K562 (cell line): ENCODE data around the gene POLE2. TPM values are rescaled to one million over a fixed set of nuclear protein-coding genes. Genes with fewer than 3 reads are reported as not detected.

Source experiments
- CBX3 ChIP-seq, 2 experiments: IDR thresholded peaks; 1 replicate in 1 of 2; 2 replicates in 1 of 2; pipeline ENCODE4 v1.6.1; 2012; ENCODE audit warnings: inconsistent platforms in 2 of 2, low read length in 2 of 2, borderline replicate concordance in 1 of 2, control low read depth in 1 of 2
- GATAD2A ChIP-seq: fragments of 450-650 bp; IDR thresholded peaks from 2 replicates; pipeline ENCODE4 v1.6.1; 2017
- HDAC6 ChIP-seq: IDR thresholded peaks from 2 replicates; pipeline ENCODE4 v1.6.1; 2012; ENCODE audit warnings: low read depth, mild to moderate bottlenecking, control low read depth, inconsistent platforms, low read length, moderate library complexity
- HSF4 ChIP-seq: fragments of 250-450 bp; sonication (Bioruptor Pico); IDR thresholded peaks from 2 replicates; pipeline ENCODE4 v2.1.2; 2022; ENCODE audit warnings: mild to moderate bottlenecking, moderate library complexity, borderline replicate concordance
- ID3 ChIP-seq, 2 experiments: fragments of 250-450 bp in 1 of 2; fragments of 450-650 bp in 1 of 2; sonication (Bioruptor Pico) in 1 of 2; IDR thresholded peaks; 2 replicates each; pipeline versions ENCODE4 v1.6.1 to v1.8.0; 2016 to 2021; ENCODE audit warnings: mild to moderate bottlenecking in 2 of 2, moderate library complexity in 2 of 2, missing compliant biosample characterization in 1 of 2, missing genetic modification characterization in 1 of 2
- IRF2 ChIP-seq: sonication (generic); formaldehyde crosslinking; IDR thresholded peaks from 2 replicates; pipeline ENCODE4 v1.8.1; 2022; ENCODE audit warnings: mild to moderate bottlenecking, missing genetic modification reagents
- MEF2D ChIP-seq: conservative IDR thresholded peaks from 2 replicates; pipeline ENCODE4 v1.6.1; 2016; ENCODE audit warnings: low read depth, missing genetic modification characterization, missing compliant biosample characterization
- NR3C1 ChIP-seq: sonication (generic); formaldehyde crosslinking; IDR thresholded peaks from 2 replicates; pipeline ENCODE4 v1.8.1; 2022; ENCODE audit warnings: missing genetic modification reagents
- POLR2B ChIP-seq: fragments of 450-650 bp; IDR thresholded peaks from 2 replicates; pipeline ENCODE4 v1.6.1; 2018; ENCODE audit warnings: low read depth; ENCODE audit not compliant: partially characterized antibody
- PTTG1 ChIP-seq: fragments of 450-650 bp; IDR thresholded peaks from 2 replicates; pipeline ENCODE4 v1.6.1; 2016; ENCODE audit warnings: low read depth, mild to moderate bottlenecking, missing genetic modification characterization, missing compliant biosample characterization
- SMAD2 ChIP-seq: fragments of 150-350 bp; IDR thresholded peaks from 2 replicates; pipeline ENCODE4 v1.6.1; 2014; ENCODE audit warnings: low read depth, mild to moderate bottlenecking, low read length
- SRSF3 ChIP-seq: fragments of 200-400 bp; formaldehyde crosslinking; IDR thresholded peaks from 2 replicates; pipeline ENCODE4 v1.6.1; 2016; ENCODE audit warnings: mild to moderate bottlenecking, low read length, moderate library complexity; ENCODE audit not compliant: insufficient read depth
- SRSF7 ChIP-seq: fragments of 200-400 bp; formaldehyde crosslinking; optimal IDR thresholded peaks from 2 replicates; pipeline ENCODE3; 2017; ENCODE audit warnings: mild to moderate bottlenecking, low read depth, low read length
- SUPT5H ChIP-seq: fragments of 450-650 bp; IDR thresholded peaks from 2 replicates; pipeline ENCODE4 v1.6.1; 2016
- TAF7 ChIP-seq: fragments of 450-650 bp; IDR thresholded peaks from 2 replicates; pipeline ENCODE4 v1.6.1; 2016; ENCODE audit warnings: missing genetic modification characterization, missing compliant biosample characterization
- TARDBP ChIP-seq: fragments of 450-650 bp; IDR thresholded peaks from 2 replicates; pipeline ENCODE4 v1.6.1; 2016
- XRCC5 ChIP-seq: fragments of 200-400 bp; formaldehyde crosslinking; IDR thresholded peaks from 2 replicates; pipeline ENCODE4 v1.6.1; 2017; ENCODE audit warnings: low read depth, mild to moderate bottlenecking, low read length
- ZBTB8A ChIP-seq: fragments of 450-650 bp; IDR thresholded peaks from 2 replicates; pipeline ENCODE4 v1.6.1; 2018; ENCODE audit warnings: mild to moderate bottlenecking, moderate library complexity; ENCODE audit not compliant: partially characterized antibody
- ZNF146 ChIP-seq: IDR thresholded peaks from one replicate; pipeline ENCODE4 v1.6.1; 2018; ENCODE audit warnings: missing compliant biosample characterization; ENCODE audit not compliant: unreplicated experiment
- ZNF41 ChIP-seq: fragments of 250-450 bp; sonication (Bioruptor Pico); conservative IDR thresholded peaks from 2 replicates; pipeline ENCODE4 v1.4.0; 2020; ENCODE audit warnings: mild to moderate bottlenecking
- ZNF551 ChIP-seq: fragments of 250-450 bp; sonication (Bioruptor Pico); IDR thresholded peaks from 2 replicates; pipeline ENCODE4 v1.5.0; 2021; ENCODE audit warnings: mild to moderate bottlenecking, moderate library complexity
- ZNF592 ChIP-seq: fragments of 450-650 bp; IDR thresholded peaks from 2 replicates; pipeline ENCODE4 v1.6.1; 2017; ENCODE audit warnings: antibody characterized with exemption, mild to moderate bottlenecking
- polyA plus RNA-seq, 8 experiments: library from polyadenylated mRNA; depleted of rRNA in 4 of 8; stranded (reverse) in 5 of 8; unstranded in 3 of 8; fragments of >200 nt; fragmentation: Nextera tagmentation in 2 of 8; fragmentation: Illumina TruSeq in 1 of 8; extraction: Ambion mirVana in 2 of 8; extraction: Trizol in 1 of 8; gene quantifications; 2 replicates each; pipeline versions ENCODE4 v1.2.1 to v1.2.3, GENCODE V29; 2011 to 2014; ENCODE audit warnings: inconsistent platforms in 1 of 8, missing spikeins in 1 of 8
- total RNA-seq, 7 experiments: library from RNA; depleted of rRNA in 6 of 7; stranded (reverse); fragments of >200 nt in 6 of 7; fragmentation: Illumina TruSeq in 2 of 7; extraction: Trizol in 2 of 7; gene quantifications; 2 replicates each; pipeline versions ENCODE4 v1.2.1 to v1.2.3, GENCODE V29; 2011 to 2021; ENCODE audit warnings: low replicate concordance in 1 of 7
- TF ChIP-seq, protein P1 (sequence below), 3 experiments: IDR thresholded peaks in 2 of 3; conservative IDR thresholded peaks in 1 of 3; 2 replicates each; pipeline ENCODE4 v1.5.1; 2011 to 2012; ENCODE audit warnings: low read length in 3 of 3, mild to moderate bottlenecking in 3 of 3, control low read depth in 2 of 3, improper control_type of control experiment in 1 of 3, inconsistent platforms in 1 of 3, low read depth in 1 of 3, mixed read lengths in 1 of 3, moderate library complexity in 1 of 3; ENCODE audit not compliant: insufficient read depth in 2 of 3

POLE2 gene
- total and polyA plus RNA-seq, 9 of the 15 experiments (the other 6 are each of a cell fraction or from before 2014, with no cell fraction given), result 30.7 to 78.4 (median 55.4) TPM

GRCh38 chr14:49687942-49688700, at the start of gene POLE2 (continued):
- no peak for TF ChIP-seq ID3 (CRISPR knock-in tag; IDR thresholded peaks at IDR 0.05)
- 0 out of 2 replicates have a peak, but pooled peaks have one; percentile 72 for TF ChIP-seq ID3 (tag; IDR thresholded peaks at IDR 0.05)
- TF ChIP-seq PTTG1 (tag), result no peak
- no peak for TF ChIP-seq SMAD2
- no peak for TF ChIP-seq HSF4 (CRISPR knock-in tag)
- 0 out of 2 replicates have a peak, but pooled peaks have one; percentile 27 for TF ChIP-seq XRCC5
- TF ChIP-seq POLR2B, result peak; percentile 61
- no peak for TF ChIP-seq ZNF551 (CRISPR knock-in tag)
- TF ChIP-seq CBX3 (IDR thresholded peaks at IDR 0.05; ENCODE audit: borderline replicate concordance in 1 of 2, low read length in 2 of 2), result peak in 1 of 2 experiments; percentile 40; a peak in 1 of 3 replicates
- no peak for TF ChIP-seq IRF2 (CRISPR knock-in tag)
- TF ChIP-seq, protein P1, sequence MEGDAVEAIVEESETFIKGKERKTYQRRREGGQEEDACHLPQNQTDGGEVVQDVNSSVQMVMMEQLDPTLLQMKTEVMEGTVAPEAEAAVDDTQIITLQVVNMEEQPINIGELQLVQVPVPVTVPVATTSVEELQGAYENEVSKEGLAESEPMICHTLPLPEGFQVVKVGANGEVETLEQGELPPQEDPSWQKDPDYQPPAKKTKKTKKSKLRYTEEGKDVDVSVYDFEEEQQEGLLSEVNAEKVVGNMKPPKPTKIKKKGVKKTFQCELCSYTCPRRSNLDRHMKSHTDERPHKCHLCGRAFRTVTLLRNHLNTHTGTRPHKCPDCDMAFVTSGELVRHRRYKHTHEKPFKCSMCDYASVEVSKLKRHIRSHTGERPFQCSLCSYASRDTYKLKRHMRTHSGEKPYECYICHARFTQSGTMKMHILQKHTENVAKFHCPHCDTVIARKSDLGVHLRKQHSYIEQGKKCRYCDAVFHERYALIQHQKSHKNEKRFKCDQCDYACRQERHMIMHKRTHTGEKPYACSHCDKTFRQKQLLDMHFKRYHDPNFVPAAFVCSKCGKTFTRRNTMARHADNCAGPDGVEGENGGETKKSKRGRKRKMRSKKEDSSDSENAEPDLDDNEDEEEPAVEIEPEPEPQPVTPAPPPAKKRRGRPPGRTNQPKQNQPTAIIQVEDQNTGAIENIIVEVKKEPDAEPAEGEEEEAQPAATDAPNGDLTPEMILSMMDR (IDR thresholded peaks at IDR 0.05 in 2 of 3, conservative IDR thresholded peaks at IDR 0.05 in 1 of 3; ENCODE audit: insufficient read depth in 2 of 3, low read depth in 1 of 3, low read length in 3 of 3), result no peak; a peak in 1 of 6 replicates
- no peak for TF ChIP-seq TARDBP
- TF ChIP-seq ZNF146 (CRISPR knock-in tag), result no peak
- TF ChIP-seq ZBTB8A, result no peak
- peak; percentile 51; the same call in 1 of the 2 replicates for TF ChIP-seq NR3C1 (CRISPR knock-in tag)
- peak; percentile 82 for TF ChIP-seq SUPT5H
- TF ChIP-seq ZNF592, result peak; percentile 97
- no peak for TF ChIP-seq GATAD2A
- TF ChIP-seq TAF7 (tag), result peak; percentile 5; the same call in 1 of the 2 replicates
- TF ChIP-seq SRSF7, result no peak
- TF ChIP-seq SRSF3, result no peak
- no peak for TF ChIP-seq ZNF41 (CRISPR knock-in tag)
- TF ChIP-seq MEF2D (tag), result no peak
- no peak for TF ChIP-seq HDAC6
